GM18498 (cell line): ENCODE measurements around the gene PROX1.
"Not testable (repeated sequence)": the region's sequence is repeated elsewhere in the genome, so short reads cannot be mapped to it uniquely, and the experiment has no call there.

ENCODE experiments used
- ATAC-seq: cut with Tn5 transposase; IDR thresholded peaks from one replicate; pipeline ENCODE4 v1.9.1; 2021; ENCODE audit warnings: mild to moderate bottlenecking, moderate library complexity; ENCODE audit not compliant: unreplicated experiment

PROX1 gene

GRCh38 chr1:214066936-214067335 lies 79.2 kb downstream of the PROX1 start:
- ATAC-seq, result no peak

- ATAC-seq, result no peak
These were observed 79.6 kb downstream of the PROX1 start for GRCh38 chr1:214067397-214067796.

- no peak for ATAC-seq
These were observed 80.3 kb downstream of the PROX1 start for GRCh38 chr1:214067853-214068703.

- no peak for ATAC-seq
These were observed 81.2 kb downstream of the PROX1 start for GRCh38 chr1:214068979-214069378.

- no peak for ATAC-seq
These were observed 83.7 kb downstream of the PROX1 start for GRCh38 chr1:214071469-214071868.

- no peak for ATAC-seq
These were observed 84.8 kb downstream of the PROX1 start for GRCh38 chr1:214072426-214073157.

GRCh38 chr1:214074477-214074876 lies 86.7 kb downstream of the PROX1 start:
- no peak for ATAC-seq

- no peak for ATAC-seq
These were observed 87.7 kb downstream of the PROX1 start for GRCh38 chr1:214075305-214075998.

- ATAC-seq, result no peak
These were observed 88.4 kb downstream of the PROX1 start for GRCh38 chr1:214075999-214076707.

- no peak for ATAC-seq
These were observed 88.9 kb downstream of the PROX1 start for GRCh38 chr1:214076708-214077065.

GRCh38 chr1:214078950-214079349 lies 91.2 kb downstream of the PROX1 start:
- no peak for ATAC-seq

- ATAC-seq, result no peak
These were observed 97.6 kb downstream of the PROX1 start for GRCh38 chr1:214085325-214085724.

GRCh38 chr1:214086945-214087344 lies 99.2 kb downstream of the PROX1 start:
- no peak for ATAC-seq

- ATAC-seq, result not testable (repeated sequence)
These were observed 101.2 kb downstream of the PROX1 start for GRCh38 chr1:214089003-214089402.
